ENCODE data around the gene FNDC8. TPM values are rescaled to one million over a fixed set of nuclear protein-coding genes. Genes with fewer than 3 reads are reported as not detected.

The FNDC8 gene
- polyA plus RNA-seq, 1 of the 3 experiments (the other 2 are of a cell fraction): not detected

- H4K20me1 ChIP-seq (ENCODE audit: insufficient read depth): no peaks in the 10 kb centered on the region
- no peak for TF ChIP-seq CHD2 (IDR thresholded peaks at IDR 0.05; ENCODE audit: low read length, partially characterized antibody)
- TF ChIP-seq RXRA (IDR thresholded peaks at IDR 0.05; ENCODE audit: borderline replicate concordance, low read depth): no peak
- no peak for TF ChIP-seq JUND (IDR thresholded peaks at IDR 0.05)
- no peak for TF ChIP-seq SMC3 (IDR thresholded peaks at IDR 0.05; ENCODE audit: low read depth, low read length)
- TF ChIP-seq, protein P1, sequence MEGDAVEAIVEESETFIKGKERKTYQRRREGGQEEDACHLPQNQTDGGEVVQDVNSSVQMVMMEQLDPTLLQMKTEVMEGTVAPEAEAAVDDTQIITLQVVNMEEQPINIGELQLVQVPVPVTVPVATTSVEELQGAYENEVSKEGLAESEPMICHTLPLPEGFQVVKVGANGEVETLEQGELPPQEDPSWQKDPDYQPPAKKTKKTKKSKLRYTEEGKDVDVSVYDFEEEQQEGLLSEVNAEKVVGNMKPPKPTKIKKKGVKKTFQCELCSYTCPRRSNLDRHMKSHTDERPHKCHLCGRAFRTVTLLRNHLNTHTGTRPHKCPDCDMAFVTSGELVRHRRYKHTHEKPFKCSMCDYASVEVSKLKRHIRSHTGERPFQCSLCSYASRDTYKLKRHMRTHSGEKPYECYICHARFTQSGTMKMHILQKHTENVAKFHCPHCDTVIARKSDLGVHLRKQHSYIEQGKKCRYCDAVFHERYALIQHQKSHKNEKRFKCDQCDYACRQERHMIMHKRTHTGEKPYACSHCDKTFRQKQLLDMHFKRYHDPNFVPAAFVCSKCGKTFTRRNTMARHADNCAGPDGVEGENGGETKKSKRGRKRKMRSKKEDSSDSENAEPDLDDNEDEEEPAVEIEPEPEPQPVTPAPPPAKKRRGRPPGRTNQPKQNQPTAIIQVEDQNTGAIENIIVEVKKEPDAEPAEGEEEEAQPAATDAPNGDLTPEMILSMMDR (IDR thresholded peaks at IDR 0.05): no peak
- no peak for TF ChIP-seq TCF12 (IDR thresholded peaks at IDR 0.05)
- peaks cover 62% of the 10 kb centered on the region for H3K27me3 ChIP-seq (ENCODE audit: insufficient read depth)
- no peak overlapping the region for H3K27ac ChIP-seq (ENCODE audit: low read depth in 2 of 2, low read length in 1 of 2)
- no peak overlapping the region for H3K9ac ChIP-seq
- H3K9me2 ChIP-seq: 0 out of 2 replicates have a peak, but pooled peaks cover 3% of the 10 kb centered on the region
- H2AFZ ChIP-seq (ENCODE audit: low read depth): no peak overlapping the region
- no peaks in the 10 kb centered on the region for H3K79me2 ChIP-seq (ENCODE audit: insufficient read depth)
- no peaks in the 10 kb centered on the region for H3K36me3 ChIP-seq (replicated peaks in 1 of 2; ENCODE audit: control insufficient read depth in 1 of 2, insufficient read depth in 2 of 2, low read length in 1 of 2)
- H3K4me3 ChIP-seq (ENCODE audit: low read depth in 2 of 2, low read length in 1 of 2): no peak overlapping the region
- 14% methylated on average over 3 of the region's 3 CpGs for WGBS (ENCODE audit: low lambda C conversion rate)
- H3K9me3 ChIP-seq: no peaks in the 10 kb centered on the region
- no peaks in the 10 kb centered on the region for H3F3A ChIP-seq (replicated peaks; ENCODE audit: insufficient read depth)
- ChIA-PET CTCF (interaction anchor here (1.4 kb wide), 1 partner anchor 9 kb away, joined by 3 read pairs; no protein-coding TSS in a partner anchor), POLR2A (no interaction called here)
- no peak for DNase-seq
- no peak overlapping the region for H3K4me2 ChIP-seq
- no peaks in the 10 kb centered on the region for H3K4me1 ChIP-seq (ENCODE audit: control insufficient read depth in 1 of 2, insufficient read depth in 2 of 2, low read depth in 1 of 2, low read length in 1 of 2)
These were observed 39.9 kb downstream of the FNDC8 start for GRCh38 chr17:35161281-35161761.

- DNase-seq: no peak
- Histone ChIP-seq H3K4me1 (ENCODE audit: control insufficient read depth in 1 of 2, insufficient read depth in 2 of 2, low read depth in 1 of 2, low read length in 1 of 2) (no peaks in the 10 kb centered on the region), H3K79me2 (ENCODE audit: insufficient read depth) (no peaks in the 10 kb centered on the region), H3K27ac (ENCODE audit: low read depth in 2 of 2, low read length in 1 of 2) (no peak overlapping the region), H3K9me3 (no peaks in the 10 kb centered on the region), H2AFZ (ENCODE audit: low read depth) (no peak overlapping the region), H3K9me2 (0 out of 2 replicates have a peak, but pooled peaks cover under 1% of the 10 kb centered on the region), H3K4me2 (no peak overlapping the region), H3K36me3 (replicated peaks in 1 of 2; ENCODE audit: control insufficient read depth in 1 of 2, insufficient read depth in 2 of 2, low read length in 1 of 2) (no peaks in the 10 kb centered on the region), H3K4me3 (ENCODE audit: low read depth in 2 of 2, low read length in 1 of 2) (no peak overlapping the region), H3K9ac (no peak overlapping the region), H3F3A (replicated peaks; ENCODE audit: insufficient read depth) (no peaks in the 10 kb centered on the region), H4K20me1 (ENCODE audit: insufficient read depth) (no peaks in the 10 kb centered on the region), H3K27me3 (ENCODE audit: insufficient read depth) (peaks cover 66% of the 10 kb centered on the region)
- ChIA-PET POLR2A (no interaction called here), CTCF (interaction anchor here (0.6 to 1.1 kb wide), 2 partner anchors 35 to 375 kb away, joined by 3 read pairs; no protein-coding TSS in a partner anchor)
- TF ChIP-seq JUND (IDR thresholded peaks at IDR 0.05): no peak
- no peak for TF ChIP-seq POLR2AphosphoS5 (IDR thresholded peaks at IDR 0.05; ENCODE audit: low read depth, low read length)
- WGBS (ENCODE audit: low lambda C conversion rate): 8% methylated on average over 4 of the region's 4 CpGs
These were observed 41.3 kb downstream of the FNDC8 start for GRCh38 chr17:35162755-35163154.

DNA sequence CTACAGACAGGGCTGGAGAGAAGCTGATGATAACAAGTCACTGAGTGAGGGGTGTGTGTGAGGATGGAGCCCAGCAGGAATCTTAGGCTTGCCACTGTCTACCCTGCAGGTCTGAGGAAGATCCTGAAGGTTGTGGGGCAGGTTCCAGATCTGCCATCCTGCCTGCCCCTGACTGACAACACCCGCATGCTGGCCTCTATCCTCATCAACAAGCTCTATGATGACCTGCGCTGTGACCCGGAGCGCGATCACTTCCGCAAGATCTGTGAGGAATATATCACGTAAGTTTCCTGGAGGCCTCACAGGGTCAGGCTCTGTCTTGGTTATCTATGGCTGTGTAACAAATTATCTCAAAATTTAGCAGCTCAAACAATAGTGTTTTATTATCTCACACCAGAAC is 42.5 kb downstream of the FNDC8 start:
- Histone ChIP-seq H3K4me1 (ENCODE audit: control insufficient read depth in 1 of 2, insufficient read depth in 2 of 2, low read depth in 1 of 2, low read length in 1 of 2) (no peaks in the 10 kb centered on the region), H3K9me3 (no peaks in the 10 kb centered on the region), H3K4me3 (ENCODE audit: low read depth in 2 of 2, low read length in 1 of 2) (no peak overlapping the region), H3K79me2 (ENCODE audit: insufficient read depth) (no peaks in the 10 kb centered on the region), H2AFZ (ENCODE audit: low read depth) (no peak overlapping the region), H3K27ac (ENCODE audit: low read depth in 2 of 2, low read length in 1 of 2) (no peak overlapping the region), H3K36me3 (replicated peaks in 1 of 2; ENCODE audit: control insufficient read depth in 1 of 2, insufficient read depth in 2 of 2, low read length in 1 of 2) (no peaks in the 10 kb centered on the region), H3K9ac (no peak overlapping the region), H3K9me2 (no peaks in the 10 kb centered on the region), H3K27me3 (ENCODE audit: insufficient read depth) (peaks cover 71% of the 10 kb centered on the region), H3F3A (replicated peaks; ENCODE audit: insufficient read depth) (no peaks in the 10 kb centered on the region), H3K4me2 (no peak overlapping the region), H4K20me1 (ENCODE audit: insufficient read depth) (no peaks in the 10 kb centered on the region)
- POLR2A ChIA-PET: no interaction called here
- TF ChIP-seq ELF1 (IDR thresholded peaks at IDR 0.05) (no peak), MXI1 (IDR thresholded peaks at IDR 0.05; ENCODE audit: low read depth, low read length) (no peak), TAF1 (IDR thresholded peaks at IDR 0.05; ENCODE audit: borderline replicate concordance, low read depth, low read length) (no peak), TCF12 (IDR thresholded peaks at IDR 0.05) (no peak)
- no peak for DNase-seq
- WGBS (ENCODE audit: low lambda C conversion rate): 72% methylated on average over 7 of the region's 7 CpGs
- CTCF ChIA-PET: interaction anchor here (1.1 kb wide), 1 partner anchor 374 kb away, joined by 3 read pairs; no protein-coding TSS in a partner anchor
